Measurements from ENCODE around the gene GPR83.

- TF ChIP-seq POLR2AphosphoS5 (IDR thresholded peaks at IDR 0.05) (no peak), CTCF (IDR thresholded peaks at IDR 0.05) (no peak)
Measured at GRCh38 chr11:94330789-94331188, 70.4 kb downstream of the GPR83 start.
